Measurements from ENCODE around the gene CNIH3. TPM values are rescaled to one million over a fixed set of nuclear protein-coding genes. Genes with fewer than 3 reads are reported as not detected.

Gene CNIH3
- total RNA-seq, 1 experiment from 2014 or later = 3.7 TPM

GRCh38 chr1:224779536-224779935, 163.4 kb downstream of the CNIH3 start:
- CTCF ChIA-PET = no interaction called here

GRCh38 chr1:224780736-224781135, 164.6 kb downstream of the CNIH3 start:
- 0 out of 2 replicates have a peak, but pooled peaks cover 4% of the 10 kb centered on the region for H3K27me3 ChIP-seq (ENCODE audit: control insufficient read depth, insufficient read depth, low read length)
- in situ Hi-C loops (cut with HindIII; ENCODE audit: low pct_unique_long_range_greater_than_20kb, low sequenced_read_pairs) = no loop called here
- no peaks in the 10 kb centered on the region for H3K4me1 ChIP-seq (ENCODE audit: control insufficient read depth, insufficient read depth, low read length)
- no peak for DNase-seq (ENCODE audit: low read depth, low spot score)
- no peak for ATAC-seq
- ChIA-PET POLR2A (no interaction called here), CTCF (no interaction called here)
- TF ChIP-seq REST (IDR thresholded peaks at IDR 0.05; ENCODE audit: insufficient read depth in 1 of 2, low read depth in 2 of 2, low read length in 1 of 2) = no peak
- no peak for TF ChIP-seq CTCF (IDR thresholded peaks at IDR 0.05)
- TF ChIP-seq POLR2AphosphoS5 (IDR thresholded peaks at IDR 0.05; ENCODE audit: low read depth, low read length) = no peak
- TF ChIP-seq TCF7L2 (IDR thresholded peaks at IDR 0.05; ENCODE audit: low read depth, low read length) = no peak
- TF ChIP-seq SIN3A (IDR thresholded peaks at IDR 0.05; ENCODE audit: borderline replicate concordance, insufficient read depth, low read depth, low read length) = no peak
- no peaks in the 10 kb centered on the region for H3K36me3 ChIP-seq (ENCODE audit: control insufficient read depth, insufficient read depth, low read length)
- no peak overlapping the region for H3K4me3 ChIP-seq (ENCODE audit: low read depth in 2 of 2, low read length in 2 of 2)
- no TSS peak for BruUV-seq (replicated peaks)
- no peaks in the 10 kb centered on the region for H3K9me3 ChIP-seq (ENCODE audit: control insufficient read depth, insufficient read depth, low read depth, low read length)
- intact Hi-C loops (cut with micrococcal nuclease; ENCODE audit: unreplicated experiment) = no loop called here
- no peak overlapping the region for H3K27ac ChIP-seq (ENCODE audit: low read length)

More at GRCh38 chr1:224779536-224779935, 163.4 kb downstream of the CNIH3 start:
- Histone ChIP-seq H3K36me3 (ENCODE audit: control insufficient read depth, insufficient read depth, low read length) (no peaks in the 10 kb centered on the region), H3K27ac (ENCODE audit: low read length) (no peak overlapping the region), H3K4me3 (ENCODE audit: low read depth in 2 of 2, low read length in 2 of 2) (no peak overlapping the region), H3K27me3 (ENCODE audit: control insufficient read depth, insufficient read depth, low read length) (0 out of 2 replicates have a peak, but pooled peaks cover 4% of the 10 kb centered on the region), H3K9me3 (ENCODE audit: control insufficient read depth, insufficient read depth, low read depth, low read length) (no peaks in the 10 kb centered on the region), H3K4me1 (ENCODE audit: control insufficient read depth, insufficient read depth, low read length) (no peaks in the 10 kb centered on the region)
- in situ Hi-C loops (cut with HindIII; ENCODE audit: low pct_unique_long_range_greater_than_20kb, low sequenced_read_pairs) = no loop called here
- POLR2A ChIA-PET = no interaction called here
- TF ChIP-seq REST (IDR thresholded peaks at IDR 0.05; ENCODE audit: insufficient read depth in 1 of 2, low read depth in 2 of 2, low read length in 1 of 2) (no peak), CTCF (IDR thresholded peaks at IDR 0.05) (no peak), SIN3A (IDR thresholded peaks at IDR 0.05; ENCODE audit: borderline replicate concordance, insufficient read depth, low read depth, low read length) (no peak), POLR2AphosphoS5 (IDR thresholded peaks at IDR 0.05; ENCODE audit: low read depth, low read length) (no peak), TCF7L2 (IDR thresholded peaks at IDR 0.05; ENCODE audit: low read depth, low read length) (no peak)
- no TSS peak for BruUV-seq (replicated peaks)
- ATAC-seq (no peak), DNase-seq (ENCODE audit: low read depth, low spot score) (no peak)
- intact Hi-C loops (cut with micrococcal nuclease; ENCODE audit: unreplicated experiment) = no loop called here
